ENCODE results near the gene CCDC170.

CCDC170 gene

DNA sequence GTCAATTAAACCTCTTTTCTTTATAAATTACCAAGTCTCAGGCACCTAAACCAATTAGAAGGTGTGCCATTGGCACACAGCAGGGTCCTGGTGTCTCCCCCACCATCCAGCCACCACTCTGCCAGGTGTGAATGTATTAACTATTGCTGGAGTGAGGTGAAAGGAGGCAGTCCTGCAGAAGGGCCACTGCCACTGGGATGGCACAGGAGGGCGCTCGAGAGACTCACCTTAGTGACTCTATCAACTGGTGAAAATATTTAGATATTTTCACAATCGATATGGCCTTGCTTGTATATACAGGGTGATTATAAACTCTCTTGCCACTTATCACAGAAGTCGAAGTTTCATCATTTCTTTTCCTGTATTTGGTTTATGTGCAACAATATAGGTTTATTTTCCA, 168.1 kb downstream of the CCDC170 start:
- DNase-seq = peak; percentile 56

DNA sequence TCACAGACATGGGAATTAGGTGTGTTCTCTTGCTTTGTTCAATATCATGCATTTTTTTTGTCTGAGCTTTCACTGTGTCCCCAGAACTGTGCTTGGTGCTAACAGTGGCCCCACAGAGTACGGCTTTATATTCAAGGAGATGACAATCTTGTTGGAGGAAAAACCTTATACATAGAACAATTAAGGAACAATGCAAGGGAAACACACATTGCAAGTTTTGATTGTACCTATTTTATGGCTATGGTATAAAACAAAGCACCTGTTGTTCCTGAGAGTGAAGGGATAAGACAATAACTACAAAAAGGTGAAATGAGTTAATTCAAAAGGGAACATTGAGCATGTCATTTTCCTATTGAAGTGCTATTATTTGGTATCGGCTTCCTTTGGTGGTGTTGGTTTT, 169.7 kb downstream of the CCDC170 start:
- no peak for DNase-seq

GRCh38 chr6:151664390-151664789, 170.6 kb downstream of the CCDC170 start:
- no peak for DNase-seq

DNA sequence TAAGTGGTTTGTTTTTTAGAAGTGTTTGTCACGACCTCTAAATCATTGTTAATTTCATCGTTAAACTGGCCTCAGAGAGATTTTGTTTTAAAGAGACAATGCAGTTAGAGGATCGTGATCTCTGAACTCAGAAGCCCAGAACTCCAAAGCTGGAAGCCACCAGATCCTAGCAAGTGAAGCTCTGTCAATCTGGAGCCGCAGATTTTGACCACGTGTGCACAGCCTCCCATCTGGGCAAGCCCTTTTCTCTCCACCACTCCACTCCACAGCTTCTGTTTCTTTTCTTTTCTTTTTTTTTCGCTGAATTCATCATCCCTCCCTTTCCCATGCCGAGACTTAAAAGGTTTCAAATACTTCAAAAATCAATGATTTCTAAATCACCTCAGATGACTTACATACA, 171.5 kb downstream of the CCDC170 start:
- DNase-seq = no peak

DNA sequence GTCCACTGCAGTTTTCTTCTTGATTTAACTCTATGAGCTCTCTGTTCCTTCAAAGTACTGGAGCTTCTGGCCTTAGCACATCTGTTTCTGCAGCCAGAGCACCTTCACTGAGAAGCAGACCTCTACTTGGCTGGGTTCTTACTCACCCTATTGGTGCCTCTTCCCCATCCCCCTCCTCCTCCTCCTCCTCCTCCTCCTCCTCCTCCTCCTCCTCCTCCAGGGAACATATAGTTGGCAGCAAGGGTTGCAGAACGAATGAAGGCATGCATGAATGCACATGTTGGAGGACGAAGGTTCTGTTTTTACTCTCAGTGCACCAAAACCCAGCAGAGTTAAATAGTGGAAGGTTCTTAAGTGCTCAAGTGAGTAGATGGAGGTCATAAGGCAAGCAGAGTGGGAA, 172.7 kb downstream of the CCDC170 start:
- no peak for DNase-seq

GRCh38 chr6:151669208-151669560, 175.4 kb downstream of the CCDC170 start:
- no peak for DNase-seq

DNA sequence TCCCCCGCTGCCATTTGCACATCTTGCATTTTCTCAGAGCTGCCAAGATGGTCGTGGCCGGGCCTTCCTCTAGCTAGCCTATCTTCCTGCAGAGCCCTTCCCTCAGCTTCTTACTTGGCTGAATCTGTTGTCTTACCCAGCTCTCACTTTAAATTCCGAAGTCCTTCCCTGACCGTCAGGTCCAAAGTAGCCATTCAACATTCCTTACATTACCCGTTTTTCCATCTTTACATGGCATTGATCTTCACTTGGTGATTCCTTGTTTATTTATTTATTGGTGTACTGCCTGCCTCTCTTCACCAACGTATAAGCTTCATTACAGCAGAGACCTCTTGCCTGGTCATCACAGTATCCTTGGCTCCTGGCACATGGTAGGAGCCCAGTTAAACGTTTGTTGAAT, 176.3 kb downstream of the CCDC170 start:
- no peak for DNase-seq
